Fibroblast of skin of right biceps (primary cell): ENCODE results near the gene MBOAT2.

Experiments used
- DNase-seq: peaks from one replicate; pipeline ENCODE4 v3.0.0-alpha.2; 2013

MBOAT2 gene

DNA sequence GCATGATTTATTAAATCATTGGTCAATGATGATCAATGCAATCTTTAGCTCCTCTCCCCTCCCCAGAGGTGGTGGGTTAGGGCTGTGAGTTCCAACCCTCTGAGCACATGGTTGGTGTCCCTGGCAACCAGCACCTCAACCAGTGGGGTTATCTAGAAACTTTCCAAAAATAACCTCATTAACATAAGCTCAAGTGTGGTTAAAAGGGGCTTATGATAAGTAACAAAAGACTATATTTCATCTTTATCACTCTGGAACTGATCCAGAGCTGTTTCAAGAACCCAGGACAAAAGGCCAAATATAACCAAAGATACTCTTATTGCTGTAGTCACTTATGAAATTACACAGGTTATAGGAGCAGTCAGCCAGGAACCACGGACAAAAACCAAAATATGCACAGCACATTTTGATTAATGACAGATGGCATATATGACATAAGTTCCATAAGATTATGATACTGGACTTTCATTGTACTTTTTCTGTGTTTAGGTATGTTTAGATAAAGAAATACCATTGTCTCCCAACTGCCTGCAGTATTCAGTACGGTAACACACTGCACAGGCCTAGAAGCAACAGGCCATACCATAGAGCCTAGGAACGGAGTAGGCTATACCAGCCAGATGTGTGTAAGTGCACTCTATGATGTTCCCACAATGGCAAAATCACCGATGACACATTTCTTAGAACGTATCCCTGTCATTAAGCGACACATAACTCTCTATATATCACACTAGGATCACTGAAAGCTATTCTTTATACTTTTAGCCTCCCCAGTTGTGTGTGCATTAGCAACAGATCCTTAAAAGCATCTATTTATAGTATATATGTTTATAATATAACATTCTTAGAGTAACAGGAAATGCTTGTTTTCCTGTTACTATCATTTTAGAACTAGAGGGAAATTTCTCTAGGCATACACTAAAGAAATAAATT lies 197.9 kb downstream of the MBOAT2 start:
- no peak for DNase-seq

- DNase-seq = peak; percentile 71
These were observed 199.7 kb downstream of the MBOAT2 start for GRCh38 chr2:8803658-8804379.

GRCh38 chr2:8802741-8803140 lies 200.7 kb downstream of the MBOAT2 start:
- no peak for DNase-seq
